ENCODE data around the gene UBE2E2. TPM values are rescaled to one million over a fixed set of nuclear protein-coding genes. Genes with fewer than 3 reads are reported as not detected.

UBE2E2 gene
- total and polyA plus RNA-seq, 3 experiments from 2014 or later, result 0.86 to 8.0 (median 0.92) TPM

DNA sequence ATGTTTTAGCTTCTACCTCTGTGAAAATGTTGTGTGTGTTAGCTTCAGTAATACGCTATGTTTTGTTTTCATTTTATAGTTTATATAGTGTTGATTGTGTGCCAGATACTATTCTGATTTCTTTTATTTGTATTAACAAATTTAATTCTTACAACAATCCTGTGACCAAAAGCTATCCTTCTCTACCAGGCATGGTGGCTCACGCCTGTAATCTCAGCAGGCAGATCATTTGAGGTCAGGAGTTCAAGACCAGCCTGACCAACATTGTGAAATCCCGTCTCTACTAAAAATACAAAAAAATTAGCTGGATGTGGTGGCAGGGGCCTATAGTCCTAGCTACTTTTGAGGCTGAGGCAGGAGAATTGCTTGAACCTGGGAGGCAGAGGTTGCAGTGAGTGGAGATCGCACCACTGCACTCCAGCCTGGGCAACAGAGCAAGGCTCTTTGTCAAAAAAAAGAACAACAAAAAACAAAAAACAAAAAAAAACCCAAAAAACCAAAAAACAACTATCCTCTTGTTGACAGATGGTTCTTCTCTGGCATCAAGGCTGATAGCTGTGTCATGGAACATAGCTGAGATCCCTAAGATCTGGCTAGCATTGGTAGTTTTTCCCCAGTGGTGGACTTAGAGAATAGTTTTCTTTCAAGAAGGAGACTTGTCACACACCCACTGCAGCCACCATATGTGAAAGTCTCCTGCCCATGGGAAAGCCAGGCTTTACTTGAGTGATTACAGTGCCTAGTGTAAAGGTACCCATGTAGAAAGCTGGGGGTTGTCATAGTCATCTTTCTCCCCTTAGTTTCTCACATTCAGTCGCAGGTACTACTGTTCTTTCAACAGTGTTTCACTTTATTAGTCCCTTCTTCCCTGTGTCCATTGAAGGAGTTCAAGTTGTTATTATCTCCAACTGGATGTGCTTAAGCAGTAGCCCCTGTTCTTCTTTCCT is 116.5 kb downstream of the UBE2E2 start:
- Mint-ChIP-seq H3K9me3 (peaks cover 0 to 3% (median 0%) of the 10 kb centered on the region in 5 donors), H3K27ac (no peak overlapping the region), H3K36me3 (no peaks in the 10 kb centered on the region), H3K4me3 (no peak overlapping the region), H3K4me1 (peaks cover 4 to 5% (median 4%) of the 10 kb centered on the region in 3 donors), H3K27me3 (no peaks in the 10 kb centered on the region)
- DNase-seq, result no peak
- no peak overlapping the region for H3K27ac ChIP-seq (ENCODE audit: low read depth, low read length)
- H3K9me3 ChIP-seq (ENCODE audit: low read length), result peaks cover 3% of the 10 kb centered on the region
- CTCF ChIA-PET, result no interaction called here
- no peak overlapping the region for H3K4me3 ChIP-seq (ENCODE audit: low read length)
- H3K27me3 ChIP-seq (ENCODE audit: insufficient read depth, low read length, poor library complexity, severe bottlenecking), result no peaks in the 10 kb centered on the region
- peaks cover 4% of the 10 kb centered on the region for H3K4me1 ChIP-seq (ENCODE audit: insufficient read depth, low read length)
- POLR2A ChIA-PET, result no interaction called here
- H3K36me3 ChIP-seq (ENCODE audit: insufficient read depth, low read length), result no peaks in the 10 kb centered on the region

DNA sequence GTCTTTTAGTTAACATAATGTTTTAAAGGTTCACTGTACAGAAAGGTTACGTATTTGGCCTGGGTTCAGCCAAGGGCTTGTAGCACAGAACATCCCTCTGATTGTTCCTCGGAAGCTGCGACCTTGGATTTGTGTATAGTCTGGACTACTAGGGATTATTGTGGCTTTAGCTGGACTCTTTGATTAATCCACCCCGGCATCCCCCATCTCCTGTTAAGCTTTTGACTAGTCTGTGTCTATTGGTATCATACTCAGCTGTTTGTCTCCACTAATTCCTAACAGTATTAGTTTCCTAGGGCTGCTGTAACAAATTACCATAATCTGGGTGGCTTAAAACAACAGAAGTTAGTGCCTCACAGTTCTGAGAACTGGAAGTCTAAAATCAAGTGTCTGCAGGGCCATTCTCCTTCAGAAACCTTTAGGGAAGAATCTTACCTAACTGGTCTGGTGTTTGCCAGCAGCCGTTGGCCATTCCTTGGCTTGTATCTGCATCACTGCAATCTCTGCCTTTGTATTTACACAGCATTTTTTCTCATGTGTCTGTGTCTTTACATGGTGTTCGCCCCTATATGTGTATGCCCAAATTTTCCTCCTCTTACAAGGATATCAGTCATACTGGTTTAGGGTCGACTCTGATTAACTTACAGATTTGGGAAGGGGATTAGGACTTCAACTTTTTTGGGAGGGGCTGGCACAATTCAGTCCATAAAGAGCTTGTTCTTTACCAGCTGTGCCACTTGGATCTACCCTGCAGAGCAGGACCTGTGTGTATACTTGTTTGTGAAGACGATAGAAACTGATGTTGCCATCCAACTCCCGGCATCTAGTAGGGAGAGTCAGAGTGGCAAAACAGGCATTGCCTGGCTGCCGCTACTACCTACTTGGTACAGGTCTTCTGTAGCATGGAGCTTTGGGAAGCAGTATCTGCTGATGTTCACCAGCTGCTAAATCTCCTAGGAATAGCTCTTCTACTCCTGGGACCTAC is 117.8 kb downstream of the UBE2E2 start:
- Mint-ChIP-seq H3K9me3 (peaks cover 0 to 3% (median 0%) of the 10 kb centered on the region in 5 donors), H3K36me3 (no peaks in the 10 kb centered on the region), H3K4me1 (peaks cover 13 to 16% (median 13%) of the 10 kb centered on the region in 3 donors), H3K27ac (no peak overlapping the region), H3K27me3 (no peaks in the 10 kb centered on the region), H3K4me3 (no peak overlapping the region)
- DNase-seq, result no peak
- Histone ChIP-seq H3K27ac (ENCODE audit: low read depth, low read length) (no peak overlapping the region), H3K9me3 (ENCODE audit: low read length) (peaks cover 3% of the 10 kb centered on the region), H3K27me3 (ENCODE audit: insufficient read depth, low read length, poor library complexity, severe bottlenecking) (no peaks in the 10 kb centered on the region), H3K4me3 (ENCODE audit: low read length) (no peak overlapping the region), H3K36me3 (ENCODE audit: insufficient read depth, low read length) (no peaks in the 10 kb centered on the region), H3K4me1 (ENCODE audit: insufficient read depth, low read length) (peaks cover 11% of the 10 kb centered on the region)
- ChIA-PET POLR2A (no interaction called here), CTCF (no interaction called here)

DNA sequence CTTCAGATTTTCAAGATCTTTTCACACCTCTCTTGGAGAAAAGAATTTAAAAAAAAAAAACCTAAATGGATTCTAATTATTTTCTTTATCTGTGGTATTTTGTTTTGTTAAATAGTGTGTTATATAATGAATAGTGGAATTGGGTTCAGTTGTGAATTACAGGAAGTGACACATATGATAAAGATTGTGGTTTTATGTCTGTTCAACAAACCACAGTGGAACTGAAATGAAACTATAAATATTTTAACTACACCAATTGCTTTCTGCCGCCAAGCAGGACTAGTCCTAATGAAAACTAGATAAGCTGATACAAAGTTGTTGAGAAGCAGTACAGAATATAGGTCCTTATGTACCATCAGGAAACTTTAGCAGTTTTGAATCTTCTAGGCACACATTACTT is 121.6 kb downstream of the UBE2E2 start:
- peak overlapping the region in 1 of 7 donors; percentile 12 for H3K4me3 Mint-ChIP-seq
- Histone ChIP-seq H3K9me3 (ENCODE audit: low read length) (no peaks in the 10 kb centered on the region), H3K36me3 (ENCODE audit: insufficient read depth, low read length) (no peaks in the 10 kb centered on the region), H3K27me3 (ENCODE audit: insufficient read depth, low read length, poor library complexity, severe bottlenecking) (no peaks in the 10 kb centered on the region), H3K4me1 (ENCODE audit: insufficient read depth, low read length) (peaks cover 11% of the 10 kb centered on the region), H3K27ac (ENCODE audit: low read depth, low read length) (no peak overlapping the region), H3K4me3 (ENCODE audit: low read length) (no peak overlapping the region)
- peaks cover 13 to 16% (median 13%) of the 10 kb centered on the region in 3 donors for H3K4me1 Mint-ChIP-seq
- no peak overlapping the region for H3K27ac Mint-ChIP-seq
- POLR2A ChIA-PET, result no interaction called here
- H3K27me3 Mint-ChIP-seq, result no peaks in the 10 kb centered on the region
- H3K9me3 Mint-ChIP-seq, result peaks cover 0 to 4% (median 0%) of the 10 kb centered on the region in 5 donors
- CTCF ChIA-PET, result no interaction called here
- no peaks in the 10 kb centered on the region for H3K36me3 Mint-ChIP-seq
- DNase-seq, result peak in 2 of 5 donors; percentile 0 to 31

DNA sequence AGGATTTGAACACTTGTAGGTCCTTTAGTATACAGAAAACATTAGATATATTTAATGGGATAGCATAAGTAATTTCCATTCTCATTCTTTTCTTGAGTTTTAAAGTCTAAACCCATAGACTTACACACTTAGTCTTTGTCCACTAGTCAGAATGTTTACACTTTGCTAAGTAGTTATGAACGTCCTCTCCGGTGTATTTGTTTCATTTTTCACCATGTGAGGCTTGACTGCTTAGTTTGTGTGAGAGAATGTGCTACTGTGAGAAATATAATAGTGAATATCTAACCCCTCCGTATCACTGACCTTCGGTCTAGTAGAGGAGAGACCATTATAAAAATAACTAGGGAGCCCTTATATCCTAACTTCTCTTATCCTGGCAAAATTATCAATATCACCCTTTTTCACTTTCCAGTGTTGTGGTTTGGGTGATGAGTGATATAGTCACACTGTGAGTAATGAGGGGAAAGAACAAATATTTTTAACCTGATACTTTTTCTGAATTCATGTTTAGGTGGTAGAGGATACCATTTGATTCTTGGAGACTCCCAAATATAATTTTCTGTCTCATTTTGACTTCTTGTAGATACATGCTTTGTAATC is 122.4 kb downstream of the UBE2E2 start:
- CTCF ChIA-PET, result no interaction called here
- Mint-ChIP-seq H3K4me1 (peaks cover 13 to 16% (median 13%) of the 10 kb centered on the region in 3 donors), H3K27me3 (no peaks in the 10 kb centered on the region), H3K27ac (no peak overlapping the region), H3K9me3 (peaks cover 0 to 4% (median 0%) of the 10 kb centered on the region in 5 donors), H3K36me3 (no peaks in the 10 kb centered on the region), H3K4me3 (no peak overlapping the region)
- Histone ChIP-seq H3K27ac (ENCODE audit: low read depth, low read length) (no peak overlapping the region), H3K36me3 (ENCODE audit: insufficient read depth, low read length) (no peaks in the 10 kb centered on the region), H3K27me3 (ENCODE audit: insufficient read depth, low read length, poor library complexity, severe bottlenecking) (no peaks in the 10 kb centered on the region), H3K9me3 (ENCODE audit: low read length) (no peaks in the 10 kb centered on the region), H3K4me1 (ENCODE audit: insufficient read depth, low read length) (peaks cover 11% of the 10 kb centered on the region), H3K4me3 (ENCODE audit: low read length) (no peak overlapping the region)
- DNase-seq, result no peak
- POLR2A ChIA-PET, result no interaction called here

DNA sequence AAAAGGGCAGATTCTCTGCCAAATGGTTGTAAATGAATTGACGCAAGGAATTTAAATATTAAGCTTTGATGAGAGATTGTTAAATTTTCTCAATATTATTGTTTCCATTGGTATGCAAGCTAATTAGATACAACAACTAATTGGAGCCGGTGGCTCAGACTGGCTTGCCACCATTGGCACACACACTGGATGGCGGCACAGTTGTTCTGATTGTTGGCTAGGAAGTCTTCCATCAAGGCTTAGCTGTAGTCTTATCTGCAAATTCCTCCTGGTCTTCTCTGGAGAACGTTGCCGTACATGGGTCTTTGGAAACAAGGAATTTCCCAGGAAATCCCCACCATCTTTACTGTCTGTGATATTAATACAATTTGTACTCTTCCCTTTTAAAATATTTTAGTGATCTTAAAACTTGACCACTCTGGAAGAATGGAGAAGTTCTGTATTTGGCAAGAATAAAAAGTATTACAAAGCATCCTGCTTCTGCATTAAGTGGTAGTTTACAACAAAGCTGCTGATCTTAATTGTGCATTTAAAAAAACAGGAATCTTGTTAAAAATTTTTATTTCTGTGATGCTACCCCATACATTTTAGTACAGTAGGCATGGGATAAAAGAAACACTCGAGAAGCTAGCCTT is 126.5 kb downstream of the UBE2E2 start:
- ChIA-PET POLR2A (no interaction called here), CTCF (no interaction called here)
- no peaks in the 10 kb centered on the region for H3K36me3 Mint-ChIP-seq
- H3K4me3 Mint-ChIP-seq, result no peak overlapping the region
- Histone ChIP-seq H3K27ac (ENCODE audit: low read depth, low read length) (no peak overlapping the region), H3K9me3 (ENCODE audit: low read length) (no peaks in the 10 kb centered on the region), H3K27me3 (ENCODE audit: insufficient read depth, low read length, poor library complexity, severe bottlenecking) (no peaks in the 10 kb centered on the region), H3K4me3 (ENCODE audit: low read length) (no peak overlapping the region), H3K36me3 (ENCODE audit: insufficient read depth, low read length) (no peaks in the 10 kb centered on the region), H3K4me1 (ENCODE audit: insufficient read depth, low read length) (peaks cover 7% of the 10 kb centered on the region)
- peaks cover 8 to 13% (median 9%) of the 10 kb centered on the region in 3 donors for H3K4me1 Mint-ChIP-seq
- H3K9me3 Mint-ChIP-seq, result peaks cover 0 to 4% (median 0%) of the 10 kb centered on the region in 5 donors
- H3K27me3 Mint-ChIP-seq, result no peaks in the 10 kb centered on the region
- DNase-seq, result no peak
- H3K27ac Mint-ChIP-seq, result no peak overlapping the region

DNA sequence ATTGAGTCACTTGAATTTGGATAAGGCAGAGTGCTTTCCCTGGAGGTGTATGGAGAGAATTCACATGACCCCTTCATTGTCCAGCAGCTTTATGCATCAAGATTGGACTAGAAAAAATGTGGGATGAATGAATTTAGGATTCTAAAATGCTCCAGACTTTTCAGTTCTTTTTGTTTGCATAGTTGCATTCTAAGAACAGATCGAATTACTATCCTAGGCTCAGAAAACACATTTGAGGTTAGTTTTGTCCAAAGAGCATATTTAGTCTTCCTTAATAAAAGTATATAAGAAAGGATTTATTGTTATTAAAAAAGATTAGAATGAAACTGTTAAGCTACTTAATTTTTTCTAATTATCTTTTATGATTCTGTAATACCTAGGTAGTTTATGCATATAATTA is 127.4 kb downstream of the UBE2E2 start:
- ChIA-PET POLR2A (no interaction called here), CTCF (no interaction called here)
- Histone ChIP-seq H3K4me3 (ENCODE audit: low read length) (no peak overlapping the region), H3K9me3 (ENCODE audit: low read length) (no peaks in the 10 kb centered on the region), H3K36me3 (ENCODE audit: insufficient read depth, low read length) (no peaks in the 10 kb centered on the region), H3K27me3 (ENCODE audit: insufficient read depth, low read length, poor library complexity, severe bottlenecking) (no peaks in the 10 kb centered on the region), H3K4me1 (ENCODE audit: insufficient read depth, low read length) (peaks cover 2% of the 10 kb centered on the region), H3K27ac (ENCODE audit: low read depth, low read length) (no peak overlapping the region)
- DNase-seq, result no peak
- Mint-ChIP-seq H3K36me3 (no peaks in the 10 kb centered on the region), H3K27me3 (no peaks in the 10 kb centered on the region), H3K4me1 (peaks cover 2 to 3% (median 2%) of the 10 kb centered on the region in 3 donors), H3K9me3 (peaks cover 0 to 3% (median 0%) of the 10 kb centered on the region in 5 donors), H3K27ac (no peak overlapping the region), H3K4me3 (no peak overlapping the region)

DNA sequence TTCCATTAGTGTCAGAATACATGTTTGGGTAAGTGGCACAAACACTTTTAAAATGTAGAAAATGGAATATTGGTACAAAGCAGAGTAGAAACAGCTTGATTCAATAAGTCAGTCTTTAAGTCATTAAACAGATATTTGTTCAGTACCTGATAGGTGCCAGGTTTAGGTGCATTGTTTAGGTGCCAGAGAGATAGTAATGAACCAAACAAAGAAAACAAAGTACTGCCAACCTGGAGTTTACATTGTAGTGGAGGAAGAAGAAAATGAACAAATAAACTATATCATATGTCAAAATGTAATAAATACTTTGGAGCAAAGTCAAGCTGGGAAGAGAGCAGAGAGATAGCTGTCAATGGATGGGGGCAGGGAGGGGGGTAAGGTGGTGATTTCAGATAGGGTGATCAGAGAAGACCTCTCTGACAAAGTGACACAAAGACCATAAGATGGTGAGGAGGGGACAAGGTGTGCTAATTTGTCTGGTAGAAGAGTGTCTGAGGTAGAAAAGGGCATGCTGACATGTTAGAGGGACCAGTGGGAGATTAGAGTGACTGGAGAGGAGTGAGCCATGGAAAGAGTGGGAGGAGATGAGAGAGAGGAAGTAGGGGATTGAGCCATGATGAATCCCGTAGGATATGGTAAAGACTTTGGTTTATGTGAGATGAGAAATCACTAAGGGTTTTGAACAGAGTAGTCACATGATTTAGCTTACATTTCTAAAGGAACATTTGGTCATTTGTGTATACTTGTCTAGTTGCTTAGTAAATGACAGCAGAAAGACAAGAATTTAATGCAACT is 128.2 kb downstream of the UBE2E2 start:
- no peaks in the 10 kb centered on the region for H3K27me3 Mint-ChIP-seq
- ChIA-PET POLR2A (no interaction called here), CTCF (interaction anchor here (0.6 kb wide), 1 partner anchor 89 kb away, joined by 3 read pairs; no protein-coding TSS in a partner anchor)
- no peak overlapping the region for H3K27ac ChIP-seq (ENCODE audit: low read depth, low read length)
- no peak overlapping the region for H3K4me3 ChIP-seq (ENCODE audit: low read length)
- H3K4me3 Mint-ChIP-seq, result peak overlapping the region in 1 of 7 donors; percentile 8
- no peak overlapping the region for H3K27ac Mint-ChIP-seq
- no peak for DNase-seq
- H3K27me3 ChIP-seq (ENCODE audit: insufficient read depth, low read length, poor library complexity, severe bottlenecking), result no peaks in the 10 kb centered on the region
- peaks cover 0 to 3% (median 0%) of the 10 kb centered on the region in 5 donors for H3K9me3 Mint-ChIP-seq
- no peaks in the 10 kb centered on the region for H3K4me1 ChIP-seq (ENCODE audit: insufficient read depth, low read length)
- no peaks in the 10 kb centered on the region for H3K4me1 Mint-ChIP-seq
- no peaks in the 10 kb centered on the region for H3K36me3 ChIP-seq (ENCODE audit: insufficient read depth, low read length)
- H3K36me3 Mint-ChIP-seq, result no peaks in the 10 kb centered on the region
- no peaks in the 10 kb centered on the region for H3K9me3 ChIP-seq (ENCODE audit: low read length)
